Measurements from ENCODE around the gene MYOM3.

DNA sequence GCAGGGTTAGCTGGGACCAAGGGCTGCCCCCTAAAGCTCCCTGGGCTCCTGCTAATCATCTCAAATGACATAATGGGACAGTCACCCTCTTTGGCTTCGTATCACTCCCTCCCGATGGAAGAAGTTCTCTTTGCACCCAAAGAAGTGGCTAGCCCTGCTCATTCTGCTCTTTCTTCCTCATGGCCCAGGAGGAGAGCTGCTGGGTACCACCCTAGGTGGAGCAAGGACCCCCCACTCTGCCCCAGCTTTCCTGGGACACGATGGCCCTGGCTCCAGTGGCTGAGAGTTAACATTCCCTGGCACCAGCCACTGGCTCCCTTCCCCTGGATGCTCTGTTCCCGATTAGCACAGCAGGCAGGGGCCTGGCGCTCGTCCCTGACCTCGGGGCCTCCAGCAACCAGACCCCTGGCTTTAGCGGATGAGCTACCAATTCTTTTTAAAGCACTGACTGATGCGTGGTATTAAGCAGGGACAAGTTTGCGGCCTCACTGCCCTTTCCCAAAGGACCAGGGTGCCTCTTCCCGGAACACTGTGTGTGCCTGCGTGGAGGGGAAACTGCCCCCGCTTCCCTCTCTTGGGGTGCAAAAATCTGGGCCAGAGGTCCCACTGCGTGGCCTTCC, 1.2 kb downstream of the MYOM3 start:
- TF ChIP-seq, protein P1, sequence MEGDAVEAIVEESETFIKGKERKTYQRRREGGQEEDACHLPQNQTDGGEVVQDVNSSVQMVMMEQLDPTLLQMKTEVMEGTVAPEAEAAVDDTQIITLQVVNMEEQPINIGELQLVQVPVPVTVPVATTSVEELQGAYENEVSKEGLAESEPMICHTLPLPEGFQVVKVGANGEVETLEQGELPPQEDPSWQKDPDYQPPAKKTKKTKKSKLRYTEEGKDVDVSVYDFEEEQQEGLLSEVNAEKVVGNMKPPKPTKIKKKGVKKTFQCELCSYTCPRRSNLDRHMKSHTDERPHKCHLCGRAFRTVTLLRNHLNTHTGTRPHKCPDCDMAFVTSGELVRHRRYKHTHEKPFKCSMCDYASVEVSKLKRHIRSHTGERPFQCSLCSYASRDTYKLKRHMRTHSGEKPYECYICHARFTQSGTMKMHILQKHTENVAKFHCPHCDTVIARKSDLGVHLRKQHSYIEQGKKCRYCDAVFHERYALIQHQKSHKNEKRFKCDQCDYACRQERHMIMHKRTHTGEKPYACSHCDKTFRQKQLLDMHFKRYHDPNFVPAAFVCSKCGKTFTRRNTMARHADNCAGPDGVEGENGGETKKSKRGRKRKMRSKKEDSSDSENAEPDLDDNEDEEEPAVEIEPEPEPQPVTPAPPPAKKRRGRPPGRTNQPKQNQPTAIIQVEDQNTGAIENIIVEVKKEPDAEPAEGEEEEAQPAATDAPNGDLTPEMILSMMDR (optimal IDR thresholded peaks at IDR 0.05 in 1 of 3, IDR thresholded peaks at IDR 0.05 in 1 of 3, conservative IDR thresholded peaks at IDR 0.05 in 1 of 3; ENCODE audit: extremely low read depth in 1 of 3, insufficient read depth in 2 of 3, low read length in 3 of 3) = no peak
- no peak for TF ChIP-seq EZH2 (IDR thresholded peaks at IDR 0.05; ENCODE audit: low read length)
